Progenitor cell of endocrine pancreas (in vitro differentiated cells): Measurements from ENCODE around the gene AXDND1. TPM values are rescaled to one million over a fixed set of nuclear protein-coding genes. Genes with fewer than 3 reads are reported as not detected.

Experiments used
- DNase-seq: peaks from one replicate; pipeline ENCODE4 v3.0.0; 2021; ENCODE audit warnings: low spot score; ENCODE audit not compliant: unreplicated experiment
- H3K27ac Mint-ChIP-seq: 2 replicates; pipeline ENCODE4 v1.8.0; 2021; ENCODE audit warnings: mild to moderate bottlenecking, moderate library complexity, mixed read lengths
- H3K27me3 Mint-ChIP-seq: 2 replicates; pipeline ENCODE4 v1.8.0; 2021; ENCODE audit warnings: mixed read lengths
- H3K36me3 Mint-ChIP-seq: 2 replicates; pipeline ENCODE4 v1.8.0; 2022; ENCODE audit warnings: mixed read lengths; ENCODE audit not compliant: insufficient read depth
- H3K4me1 Mint-ChIP-seq: 2 replicates; pipeline ENCODE4 v1.8.0; 2021; ENCODE audit warnings: low read depth, mixed read lengths
- H3K4me3 Mint-ChIP-seq: 2 replicates; pipeline ENCODE4 v1.8.0; 2021; ENCODE audit warnings: low read depth, mild to moderate bottlenecking, moderate library complexity, mixed read lengths
- H3K9me3 Mint-ChIP-seq: 2 replicates; pipeline ENCODE4 v1.8.0; 2021; ENCODE audit warnings: low read depth, mixed read lengths
- total RNA-seq: library from RNA; stranded (reverse); gene quantifications from 2 replicates; pipeline ENCODE4 v1.2.1, GENCODE V29; 2021
- TF ChIP-seq, protein P1 (sequence below): fragments of 200-600 bp; sonication (generic); IDR thresholded peaks from one replicate; pipeline ENCODE4 v1.5.0; 2021; ENCODE audit warnings: antibody characterized with exemption, mild to moderate bottlenecking; ENCODE audit not compliant: unreplicated experiment

AXDND1 gene
- total RNA-seq, 1 donor from 2014 or later, result 2.5 TPM

DNA sequence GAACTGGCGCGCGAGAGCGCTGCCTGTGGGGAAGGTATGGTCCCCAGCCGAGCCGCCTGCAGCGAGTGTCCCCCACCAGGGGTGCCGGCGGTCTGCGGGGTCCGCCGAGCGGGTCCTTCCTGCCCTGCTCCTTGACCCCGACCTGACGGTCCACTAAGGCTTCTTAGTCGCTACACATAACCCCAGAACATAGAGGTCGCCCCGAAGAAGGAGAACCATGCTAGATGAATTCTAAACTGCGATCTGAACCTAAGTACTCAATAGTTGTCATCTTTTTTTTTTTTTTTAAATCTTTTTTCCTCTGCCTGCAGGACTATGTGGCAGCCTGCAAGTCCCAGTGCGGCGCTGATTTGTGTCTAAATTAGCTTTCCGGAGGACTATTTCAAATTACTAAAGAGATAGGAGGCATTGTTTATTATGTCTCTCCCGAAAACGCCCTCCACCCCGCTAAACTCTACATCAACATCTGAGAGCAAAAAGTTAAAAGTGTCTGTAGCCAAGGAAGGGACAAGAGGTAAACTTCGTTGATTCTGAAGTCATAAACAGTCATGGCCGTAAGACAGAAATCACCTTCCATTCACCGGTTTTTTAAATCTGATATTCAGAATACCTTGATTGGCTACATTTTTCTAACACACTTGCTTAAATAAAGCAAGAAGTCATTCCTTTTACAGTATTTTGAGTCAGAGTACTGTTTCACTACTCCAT lies 476 bp downstream of the AXDND1 start:
- Mint-ChIP-seq H3K27me3 (no peaks in the 10 kb centered on the region), H3K4me3 (peak overlapping the region; percentile 96), H3K36me3 (no peaks in the 10 kb centered on the region), H3K27ac (peak overlapping the region; percentile 100), H3K9me3 (no peaks in the 10 kb centered on the region), H3K4me1 (peaks cover 10% of the 10 kb centered on the region)
- DNase-seq, result no peak
- TF ChIP-seq, protein P1, sequence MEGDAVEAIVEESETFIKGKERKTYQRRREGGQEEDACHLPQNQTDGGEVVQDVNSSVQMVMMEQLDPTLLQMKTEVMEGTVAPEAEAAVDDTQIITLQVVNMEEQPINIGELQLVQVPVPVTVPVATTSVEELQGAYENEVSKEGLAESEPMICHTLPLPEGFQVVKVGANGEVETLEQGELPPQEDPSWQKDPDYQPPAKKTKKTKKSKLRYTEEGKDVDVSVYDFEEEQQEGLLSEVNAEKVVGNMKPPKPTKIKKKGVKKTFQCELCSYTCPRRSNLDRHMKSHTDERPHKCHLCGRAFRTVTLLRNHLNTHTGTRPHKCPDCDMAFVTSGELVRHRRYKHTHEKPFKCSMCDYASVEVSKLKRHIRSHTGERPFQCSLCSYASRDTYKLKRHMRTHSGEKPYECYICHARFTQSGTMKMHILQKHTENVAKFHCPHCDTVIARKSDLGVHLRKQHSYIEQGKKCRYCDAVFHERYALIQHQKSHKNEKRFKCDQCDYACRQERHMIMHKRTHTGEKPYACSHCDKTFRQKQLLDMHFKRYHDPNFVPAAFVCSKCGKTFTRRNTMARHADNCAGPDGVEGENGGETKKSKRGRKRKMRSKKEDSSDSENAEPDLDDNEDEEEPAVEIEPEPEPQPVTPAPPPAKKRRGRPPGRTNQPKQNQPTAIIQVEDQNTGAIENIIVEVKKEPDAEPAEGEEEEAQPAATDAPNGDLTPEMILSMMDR, result peak; percentile 20

DNA sequence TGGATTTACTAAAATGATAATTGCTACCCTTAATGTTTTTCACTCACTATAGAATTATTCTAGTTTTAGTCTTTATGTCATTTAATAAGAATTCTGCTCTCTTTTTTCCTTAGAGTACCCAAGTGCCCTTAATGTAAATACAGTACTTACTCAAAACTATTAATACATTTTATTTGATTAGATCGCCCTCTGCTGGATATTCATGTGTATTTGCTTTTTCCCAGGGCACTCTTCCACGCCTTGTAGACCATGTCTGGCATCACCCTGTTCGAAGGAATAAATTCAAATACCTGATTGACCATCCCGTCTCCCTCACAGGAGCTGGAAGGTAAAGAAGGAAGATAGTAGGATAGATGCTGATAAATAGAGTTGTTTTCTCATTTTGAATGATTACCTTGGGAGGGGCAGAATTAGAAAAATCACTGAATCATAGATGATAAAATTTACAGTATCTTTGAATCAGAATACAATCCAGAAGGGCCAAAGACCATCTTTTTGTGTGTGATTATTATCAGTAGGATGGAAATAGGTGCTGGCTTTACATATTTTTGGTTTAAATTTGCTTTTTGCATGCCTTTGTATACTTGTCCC lies 4.1 kb downstream of the AXDND1 start:
- Mint-ChIP-seq H3K4me3 (no peak overlapping the region), H3K36me3 (peaks cover 1% of the 10 kb centered on the region), H3K27ac (no peak overlapping the region), H3K27me3 (no peaks in the 10 kb centered on the region), H3K4me1 (peaks cover 10% of the 10 kb centered on the region), H3K9me3 (no peaks in the 10 kb centered on the region)
- TF ChIP-seq, protein P1, result peak; percentile 85
- DNase-seq, result no peak

DNA sequence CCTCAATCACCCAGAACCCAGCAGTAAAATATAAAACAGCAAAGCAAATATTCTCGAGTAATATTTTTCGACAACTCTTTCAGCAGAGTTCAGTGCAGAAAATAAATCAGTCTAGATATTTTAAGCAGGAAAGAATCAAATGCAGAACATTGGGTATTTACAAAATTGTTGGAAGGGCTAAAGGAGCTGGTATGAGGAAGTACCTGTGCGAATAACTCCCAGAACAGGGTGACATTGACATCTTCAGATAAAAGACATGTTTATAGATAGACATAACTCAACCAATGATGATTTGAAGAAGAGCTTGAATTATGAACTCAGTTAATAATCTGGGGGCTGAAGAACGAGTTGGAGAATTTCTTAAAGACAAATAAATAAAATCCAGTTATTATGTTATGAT lies 6.4 kb downstream of the AXDND1 start:
- peaks cover 4% of the 10 kb centered on the region for H3K4me1 Mint-ChIP-seq
- TF ChIP-seq, protein P1, result no peak

DNA sequence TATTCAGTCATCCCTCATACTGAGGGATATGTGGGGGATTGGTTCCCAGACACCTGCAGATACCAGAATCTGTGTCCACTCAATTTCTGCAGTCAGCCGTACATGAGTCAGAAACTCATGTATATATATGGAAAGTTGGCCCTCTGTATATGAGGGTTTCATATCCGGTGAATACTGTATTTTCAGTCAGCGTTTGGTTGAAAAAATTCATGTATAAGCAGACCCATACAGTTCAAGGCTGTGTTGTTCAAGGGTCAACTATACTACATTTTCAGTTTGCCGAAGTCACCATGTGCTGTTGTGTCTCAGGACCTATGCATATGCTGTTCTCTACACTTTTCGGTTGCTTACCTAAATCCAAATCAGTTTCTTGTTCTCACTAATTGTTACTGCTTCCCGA lies 10.5 kb downstream of the AXDND1 start:
- H3K9me3 Mint-ChIP-seq, result no peaks in the 10 kb centered on the region
- TF ChIP-seq, protein P1, result no peak
- DNase-seq, result no peak
- no peak overlapping the region for H3K4me3 Mint-ChIP-seq
- no peaks in the 10 kb centered on the region for H3K4me1 Mint-ChIP-seq
- H3K36me3 Mint-ChIP-seq, result peaks cover 1% of the 10 kb centered on the region
- no peak overlapping the region for H3K27ac Mint-ChIP-seq
- no peaks in the 10 kb centered on the region for H3K27me3 Mint-ChIP-seq

More for the DNA sequence above, 6.4 kb downstream of the AXDND1 start:
- H3K36me3 Mint-ChIP-seq, result peaks cover 1% of the 10 kb centered on the region
- no peak overlapping the region for H3K27ac Mint-ChIP-seq
- no peak for DNase-seq
- H3K27me3 Mint-ChIP-seq, result no peaks in the 10 kb centered on the region
- H3K9me3 Mint-ChIP-seq, result no peaks in the 10 kb centered on the region
- H3K4me3 Mint-ChIP-seq, result no peak overlapping the region

DNA sequence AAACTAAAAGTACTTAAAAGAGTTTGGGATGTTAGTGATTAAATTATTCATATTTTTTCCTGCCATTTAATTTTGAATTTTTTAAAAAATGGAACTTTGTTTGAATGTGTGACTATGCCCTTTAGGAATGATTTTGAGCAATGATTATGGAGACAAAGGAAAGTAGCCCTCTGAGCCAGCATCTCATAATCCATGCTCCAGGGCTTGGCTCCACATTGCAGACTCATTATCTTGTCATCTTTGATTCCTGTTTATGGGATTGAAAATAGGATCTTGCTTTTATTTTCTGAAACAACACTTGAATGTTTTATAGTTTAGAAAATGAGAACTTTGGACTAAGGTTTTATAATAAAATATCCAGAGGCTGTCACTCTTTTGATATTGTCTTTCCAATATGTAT lies 14.5 kb downstream of the AXDND1 start:
- H3K4me3 Mint-ChIP-seq, result no peak overlapping the region
- H3K27ac Mint-ChIP-seq, result no peak overlapping the region
- H3K9me3 Mint-ChIP-seq, result no peaks in the 10 kb centered on the region
- TF ChIP-seq, protein P1, result no peak
- no peaks in the 10 kb centered on the region for H3K27me3 Mint-ChIP-seq
- H3K36me3 Mint-ChIP-seq, result no peaks in the 10 kb centered on the region
- no peak for DNase-seq
- peaks cover 3% of the 10 kb centered on the region for H3K4me1 Mint-ChIP-seq
